Mesothelial cell of epicardium (in vitro differentiated cells): Measurements from ENCODE around the gene UNC13A. TPM values are rescaled to one million over a fixed set of nuclear protein-coding genes. Genes with fewer than 3 reads are reported as not detected.

Experiments
- DNase-seq, 2 experiments: peaks; one replicate each; pipeline ENCODE4 v3.0.0; 2021; ENCODE audit warnings: low spot score in 2 of 2; ENCODE audit not compliant: unreplicated experiment in 2 of 2
- H3K27ac Mint-ChIP-seq: 2 replicates; pipeline ENCODE4 v1.8.0; 2021; ENCODE audit warnings: mixed read lengths
- H3K27me3 Mint-ChIP-seq: 2 replicates; pipeline ENCODE4 v1.8.0; 2021; ENCODE audit warnings: low read depth, mixed read lengths
- H3K36me3 Mint-ChIP-seq: 2 replicates; pipeline ENCODE4 v1.8.0; 2021; ENCODE audit warnings: mixed read lengths
- H3K4me1 Mint-ChIP-seq: 2 replicates; pipeline ENCODE4 v1.8.0; 2021; ENCODE audit warnings: mixed read lengths
- H3K4me3 Mint-ChIP-seq: 2 replicates; pipeline ENCODE4 v1.8.0; 2021; ENCODE audit warnings: mild to moderate bottlenecking, moderate library complexity, mixed read lengths
- H3K9me3 Mint-ChIP-seq: 2 replicates; pipeline ENCODE4 v1.8.0; 2021; ENCODE audit warnings: mixed read lengths
- CTCF ChIP-seq: fragments of 200-600 bp; sonication (generic); IDR thresholded peaks from one replicate; pipeline ENCODE4 v1.5.0; 2021; ENCODE audit warnings: antibody characterized with exemption; ENCODE audit not compliant: unreplicated experiment
- total RNA-seq: library from RNA; stranded (reverse); gene quantifications from 3 replicates; pipeline ENCODE4 v1.2.1, GENCODE V29; 2021

Gene UNC13A
- total RNA-seq, 1 donor from 2014 or later, result 1.1 TPM

- no peak for TF ChIP-seq CTCF
- H3K36me3 Mint-ChIP-seq, result no peaks in the 10 kb centered on the region
- H3K4me3 Mint-ChIP-seq, result no peak overlapping the region
- no peaks in the 10 kb centered on the region for H3K4me1 Mint-ChIP-seq
- no peaks in the 10 kb centered on the region for H3K9me3 Mint-ChIP-seq
- no peak for DNase-seq
- peaks cover 65% of the 10 kb centered on the region for H3K27me3 Mint-ChIP-seq
- H3K27ac Mint-ChIP-seq, result no peak overlapping the region
Observed at GRCh38 chr19:17677002-17677401, 11.2 kb downstream of the UNC13A start.

- DNase-seq, result no peak
- TF ChIP-seq CTCF, result no peak
- Mint-ChIP-seq H3K9me3 (no peaks in the 10 kb centered on the region), H3K4me3 (no peak overlapping the region), H3K27ac (no peak overlapping the region), H3K27me3 (peaks cover 58% of the 10 kb centered on the region), H3K36me3 (no peaks in the 10 kb centered on the region), H3K4me1 (no peaks in the 10 kb centered on the region)
Observed at GRCh38 chr19:17676295-17676694, 11.9 kb downstream of the UNC13A start.

GRCh38 chr19:17673937-17674799 is 14.0 kb downstream of the UNC13A start:
- Mint-ChIP-seq H3K36me3 (no peaks in the 10 kb centered on the region), H3K27ac (no peak overlapping the region), H3K4me3 (no peak overlapping the region), H3K4me1 (no peaks in the 10 kb centered on the region), H3K27me3 (peaks cover 38% of the 10 kb centered on the region), H3K9me3 (no peaks in the 10 kb centered on the region)
- no peak for DNase-seq
- TF ChIP-seq CTCF, result no peak

- Mint-ChIP-seq H3K4me3 (no peak overlapping the region), H3K9me3 (no peaks in the 10 kb centered on the region), H3K27ac (no peak overlapping the region), H3K27me3 (peaks cover 19% of the 10 kb centered on the region), H3K36me3 (no peaks in the 10 kb centered on the region), H3K4me1 (no peaks in the 10 kb centered on the region)
- no peak for DNase-seq
- TF ChIP-seq CTCF, result no peak
Observed at GRCh38 chr19:17671906-17672305, 16.2 kb downstream of the UNC13A start.

DNA sequence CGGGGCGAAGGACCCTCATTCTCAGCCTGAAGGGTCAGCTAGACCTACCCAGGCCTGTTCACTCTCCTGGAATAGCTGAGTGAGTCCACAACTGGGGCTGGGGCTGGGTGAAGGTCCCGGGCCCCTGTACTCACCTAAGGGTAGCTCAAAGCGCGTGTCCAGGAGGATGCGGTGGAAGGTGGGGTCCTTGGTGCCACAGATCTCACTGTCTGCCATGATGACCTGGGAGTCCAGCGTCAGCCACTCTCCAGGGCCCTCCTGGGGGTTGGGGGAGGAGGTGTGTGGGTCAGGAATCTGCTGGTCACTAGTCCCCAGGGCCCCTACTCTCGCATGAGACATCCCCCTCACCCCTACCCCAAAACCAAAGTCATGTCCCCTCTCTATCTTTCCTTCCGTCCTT is 18.7 kb downstream of the UNC13A start:
- no peak for DNase-seq
- H3K27ac Mint-ChIP-seq, result no peak overlapping the region
- H3K27me3 Mint-ChIP-seq, result peaks cover 14% of the 10 kb centered on the region
- no peak for TF ChIP-seq CTCF
- H3K4me3 Mint-ChIP-seq, result no peak overlapping the region
- no peaks in the 10 kb centered on the region for H3K36me3 Mint-ChIP-seq
- H3K4me1 Mint-ChIP-seq, result no peaks in the 10 kb centered on the region
- peaks cover 7% of the 10 kb centered on the region for H3K9me3 Mint-ChIP-seq
